Kidney (tissue), 14 donors: Measurements from ENCODE around the gene PAGR1. TPM values are rescaled to one million over a fixed set of nuclear protein-coding genes. Genes with fewer than 3 reads are reported as not detected.

Experiments used
- DNase-seq, 5 donors: peaks; one replicate each; pipeline ENCODE4 v3.0.0-alpha.2; 2013 to 2020
- FAIRE-seq: peaks from 2 replicates; lab custom pipeline; 2012; peaks lifted over from hg19 to GRCh38; lab: Jason Lieb, UNC
- H3K27ac ChIP-seq, 2 donors: one replicate each; pipeline ENCODE4 v1.7.0; 2013; ENCODE audit warnings: low read depth in 2 of 2, low read length in 2 of 2, inconsistent platforms in 1 of 2
- H3K27me3 ChIP-seq: one replicate; pipeline ENCODE4 v1.7.1; 2013; ENCODE audit warnings: low read length, inconsistent platforms; ENCODE audit not compliant: control insufficient read depth, insufficient read depth
- H3K36me3 ChIP-seq, 3 donors: one replicate each; pipeline versions ENCODE4 v1.7.0 to v1.7.1; 2013; ENCODE audit warnings: low read length in 3 of 3, control low read depth in 1 of 3, inconsistent platforms in 1 of 3; ENCODE audit not compliant: insufficient read depth in 3 of 3, control insufficient read depth in 2 of 3
- H3K4me1 ChIP-seq, 3 donors: one replicate each; pipeline versions ENCODE4 v1.7.0 to v1.7.1; 2013; ENCODE audit warnings: low read length in 3 of 3, inconsistent platforms in 1 of 3, low read depth in 1 of 3; ENCODE audit not compliant: control insufficient read depth in 2 of 3, insufficient read depth in 2 of 3
- H3K4me3 ChIP-seq, 3 donors: one replicate each; pipeline versions ENCODE4 v1.7.0 to v1.8.1; 2013; ENCODE audit warnings: low read length in 3 of 3, control low read depth in 1 of 3, inconsistent platforms in 1 of 3
- H3K9ac ChIP-seq, 3 donors: one replicate each; pipeline versions ENCODE4 v1.7.0 to v1.7.1; 2013; ENCODE audit warnings: low read length in 3 of 3, control low read depth in 1 of 3, inconsistent platforms in 1 of 3
- H3K9me3 ChIP-seq, 3 donors: one replicate each; pipeline versions ENCODE4 v1.7.0 to v1.7.1; 2013; ENCODE audit warnings: low read length in 3 of 3, control low read depth in 1 of 3, inconsistent platforms in 1 of 3; ENCODE audit not compliant: control insufficient read depth in 2 of 3, insufficient read depth in 1 of 3
- intact Hi-C: fragments of 100-400 bp; cut with DNase I; formaldehyde crosslinking; loops from one replicate; pipeline ENCODE4 v1.11.1; 2022
- polyA plus RNA-seq: library from polyadenylated mRNA; stranded (reverse); fragments of 350-450 nt; fragmentation: Illumina TruSeq; extraction: RNeasy Lipid Tissue Mini Kit (QIAGEN cat#74804); gene quantifications from one replicate; pipeline ENCODE4 v1.2.3, GENCODE V29; 2014; ENCODE audit warnings: low read depth, low replicate concordance; ENCODE audit not compliant: insufficient read depth
- total RNA-seq: library from RNA; stranded (reverse); fragmentation: NEBNext Ultra II Directional; extraction: Animal tissue kit (Norgen Biotek cat#: 25700); gene quantifications from one replicate; pipeline ENCODE4 v1.2.1, GENCODE V29; 2021
- TF ChIP-seq, protein P1 (sequence below): IDR thresholded peaks from 3 replicates; pipeline ENCODE4 v1.5.1; 2012; ENCODE audit warnings: mild to moderate bottlenecking, moderate library complexity, borderline replicate concordance; ENCODE audit not compliant: insufficient read depth; ENCODE audit errors: extremely low read depth
- donor health status: control.
- donor health status: control.
- donor health status: control.
- donor health status: control.
- donor health status: control.
- donor health status: DM: yes; HTN: yes; CAD: no.
- donor health status: Normal renal cell carcinoma (clear cell type).

Gene PAGR1
- total and polyA plus RNA-seq, 2 donors from 2014 or later: 23.5 to 30.0 TPM

DNA sequence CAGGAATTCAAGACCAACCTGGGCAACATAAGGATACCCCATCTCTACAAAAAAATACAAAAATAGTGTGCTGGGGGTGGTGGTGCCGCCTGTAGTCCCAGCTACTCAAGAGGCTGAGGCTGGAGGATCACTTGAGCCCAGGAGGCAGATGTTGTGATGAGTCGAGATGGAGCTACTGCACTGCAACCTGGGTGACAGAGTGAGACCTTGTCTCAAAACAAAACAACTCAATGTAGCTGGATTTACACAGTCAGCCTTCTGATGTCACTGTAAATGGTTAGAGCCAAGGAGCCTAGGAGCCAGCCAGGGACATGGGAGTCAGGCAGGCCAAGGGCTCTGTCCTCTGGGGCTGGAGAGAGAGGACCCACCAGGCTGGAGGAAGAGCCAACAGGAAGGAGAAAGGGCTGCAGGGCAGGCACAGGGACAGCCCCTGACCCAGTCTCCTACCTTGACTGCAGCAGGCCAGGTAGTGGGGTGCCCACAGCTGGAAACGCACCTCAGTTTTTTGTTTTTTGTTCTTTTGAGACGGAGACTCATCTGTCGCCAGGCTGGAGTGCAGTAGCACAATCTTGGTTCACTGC lies 38.7 kb downstream of the PAGR1 start:
- H3K4me1 ChIP-seq: no peaks in the 10 kb centered on the region
- DNase-seq (no peak), FAIRE-seq (no peak)
- H3K36me3 ChIP-seq: peaks cover 0 to 5% (median 0%) of the 10 kb centered on the region in 3 donors
- no peak overlapping the region for H3K4me3 ChIP-seq
- no peaks in the 10 kb centered on the region for H3K27me3 ChIP-seq
- H3K27ac ChIP-seq: no peak overlapping the region
- no peaks in the 10 kb centered on the region for H3K9me3 ChIP-seq
- H3K9ac ChIP-seq: no peak overlapping the region
- TF ChIP-seq, protein P1, sequence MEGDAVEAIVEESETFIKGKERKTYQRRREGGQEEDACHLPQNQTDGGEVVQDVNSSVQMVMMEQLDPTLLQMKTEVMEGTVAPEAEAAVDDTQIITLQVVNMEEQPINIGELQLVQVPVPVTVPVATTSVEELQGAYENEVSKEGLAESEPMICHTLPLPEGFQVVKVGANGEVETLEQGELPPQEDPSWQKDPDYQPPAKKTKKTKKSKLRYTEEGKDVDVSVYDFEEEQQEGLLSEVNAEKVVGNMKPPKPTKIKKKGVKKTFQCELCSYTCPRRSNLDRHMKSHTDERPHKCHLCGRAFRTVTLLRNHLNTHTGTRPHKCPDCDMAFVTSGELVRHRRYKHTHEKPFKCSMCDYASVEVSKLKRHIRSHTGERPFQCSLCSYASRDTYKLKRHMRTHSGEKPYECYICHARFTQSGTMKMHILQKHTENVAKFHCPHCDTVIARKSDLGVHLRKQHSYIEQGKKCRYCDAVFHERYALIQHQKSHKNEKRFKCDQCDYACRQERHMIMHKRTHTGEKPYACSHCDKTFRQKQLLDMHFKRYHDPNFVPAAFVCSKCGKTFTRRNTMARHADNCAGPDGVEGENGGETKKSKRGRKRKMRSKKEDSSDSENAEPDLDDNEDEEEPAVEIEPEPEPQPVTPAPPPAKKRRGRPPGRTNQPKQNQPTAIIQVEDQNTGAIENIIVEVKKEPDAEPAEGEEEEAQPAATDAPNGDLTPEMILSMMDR: no peak
- intact Hi-C loops: no loop called here

DNA sequence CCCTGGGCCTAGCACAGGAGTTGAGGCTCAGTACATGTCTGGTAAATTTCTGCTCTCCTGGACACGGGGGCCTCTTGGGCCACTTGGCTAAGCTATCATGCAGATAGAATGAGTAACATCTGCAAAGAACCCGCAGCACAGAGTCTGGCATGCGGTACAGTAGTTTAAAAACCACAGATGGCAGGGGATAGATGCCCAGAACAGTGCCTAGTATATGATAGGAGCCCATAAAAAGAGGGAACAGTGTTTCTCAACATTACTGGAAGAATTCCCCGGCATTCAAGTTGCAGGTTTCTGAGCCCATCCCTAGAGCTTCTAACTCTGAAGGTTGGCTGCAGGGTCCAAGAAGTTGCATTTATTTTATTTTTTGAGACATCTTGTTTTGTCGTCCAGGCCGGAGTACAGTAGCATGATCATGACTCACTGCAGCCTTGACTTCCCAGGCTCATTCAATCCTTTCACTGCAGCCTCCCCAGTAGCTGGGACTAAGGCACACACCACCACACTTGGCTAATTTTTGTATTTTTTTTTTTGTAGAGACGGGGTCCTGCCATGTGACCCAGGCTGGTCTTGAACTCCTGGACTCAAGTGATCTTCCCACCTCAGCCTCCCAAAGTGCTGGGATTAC lies 41.3 kb downstream of the PAGR1 start:
- no peak for DNase-seq
- H3K27me3 ChIP-seq: no peaks in the 10 kb centered on the region
- no peak for FAIRE-seq
- H3K9ac ChIP-seq: no peak overlapping the region
- no peak overlapping the region for H3K27ac ChIP-seq
- H3K36me3 ChIP-seq: peaks cover 0 to 5% (median 0%) of the 10 kb centered on the region in 3 donors
- peaks cover 0 to 10% (median 5%) of the 10 kb centered on the region in 3 donors for H3K4me1 ChIP-seq
- no peaks in the 10 kb centered on the region for H3K9me3 ChIP-seq
- TF ChIP-seq, protein P1: no peak
- no peak overlapping the region for H3K4me3 ChIP-seq
- intact Hi-C loops: no loop called here

DNA sequence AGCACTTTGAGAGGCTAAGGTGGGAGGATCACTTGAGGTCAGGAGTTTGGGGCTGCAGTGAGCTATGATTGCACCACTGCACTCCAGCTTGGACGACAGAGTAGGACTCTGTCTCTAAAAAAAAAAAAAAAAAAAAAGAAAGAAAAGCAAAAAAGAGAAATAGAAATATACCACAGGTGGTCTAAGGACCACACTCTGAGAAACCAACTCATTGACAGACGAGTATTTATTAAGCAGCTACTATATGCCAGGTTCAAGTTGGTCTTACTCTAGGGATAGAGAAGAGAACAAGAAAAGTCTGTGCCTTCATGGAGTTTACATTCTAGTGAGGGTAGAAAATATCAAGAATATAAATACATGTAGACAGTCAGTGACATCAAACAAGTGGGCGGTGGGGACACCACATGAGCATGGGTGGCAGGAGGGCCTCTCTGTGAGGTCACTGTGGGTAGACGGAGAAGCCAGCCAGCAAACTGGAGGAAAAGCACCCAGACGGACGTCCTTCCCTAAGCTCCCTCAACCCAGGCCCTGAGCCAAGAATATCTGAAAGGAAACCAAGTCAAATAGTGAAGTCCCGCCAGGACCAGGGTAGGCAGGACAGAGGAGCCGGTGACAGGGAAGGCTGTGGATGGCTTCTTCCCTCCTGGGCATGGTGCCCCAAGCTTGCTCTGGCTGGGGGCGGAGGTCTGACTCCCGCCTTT lies 42.3 kb downstream of the PAGR1 start:
- Histone ChIP-seq H3K9me3 (no peaks in the 10 kb centered on the region), H3K36me3 (peaks cover 0 to 5% (median 0%) of the 10 kb centered on the region in 3 donors), H3K4me3 (no peak overlapping the region), H3K4me1 (peaks cover 0 to 12% (median 5%) of the 10 kb centered on the region in 3 donors), H3K9ac (no peak overlapping the region), H3K27ac (no peak overlapping the region), H3K27me3 (no peaks in the 10 kb centered on the region)
- no peak for FAIRE-seq
- TF ChIP-seq, protein P1: no peak
- no peak for DNase-seq
- intact Hi-C loops: no loop called here
